H7 (cell line): ENCODE results near the gene ADAMTS17. TPM values are rescaled to one million over a fixed set of nuclear protein-coding genes. Genes with fewer than 3 reads are reported as not detected.

Source experiments
- DNase-seq: peaks from one replicate; pipeline ENCODE4 v3.0.0; 2012
- H3K27me3 ChIP-seq: 2 replicates; pipeline ENCODE4 v1.6.0; 2011; ENCODE audit warnings: mild to moderate bottlenecking, low read length; ENCODE audit not compliant: control insufficient read depth, insufficient read depth
- H3K36me3 ChIP-seq: replicated peaks from 2 replicates; pipeline ENCODE4 v1.5.1; 2011; ENCODE audit warnings: low read length; ENCODE audit not compliant: control insufficient read depth, insufficient read depth
- H3K4me3 ChIP-seq: 2 replicates; pipeline ENCODE4 v1.5.1; 2011; ENCODE audit warnings: low read depth, mild to moderate bottlenecking, control low read depth, low read length, moderate library complexity; ENCODE audit not compliant: insufficient read depth
- total RNA-seq: library from RNA; depleted of rRNA; stranded (reverse); fragments of >200 nt; shearing (Covaris generic); gene quantifications from 2 replicates; pipeline ENCODE4 v1.2.3, GENCODE V29; 2014

Gene ADAMTS17
- total RNA-seq, 1 experiment from 2014 or later: 0.55 TPM

- peaks cover 6% of the 10 kb centered on the region for H3K27me3 ChIP-seq
- DNase-seq: peak; percentile 64
- no peaks in the 10 kb centered on the region for H3K36me3 ChIP-seq
- H3K4me3 ChIP-seq: no peak overlapping the region
Measured at GRCh38 chr15:100334905-100335304, 6.9 kb downstream of the ADAMTS17 start.

GRCh38 chr15:100334456-100334855 lies 7.3 kb downstream of the ADAMTS17 start:
- H3K4me3 ChIP-seq: no peak overlapping the region
- no peaks in the 10 kb centered on the region for H3K36me3 ChIP-seq
- no peak for DNase-seq
- peaks cover 2% of the 10 kb centered on the region; the same call in 1 of the 2 replicates for H3K27me3 ChIP-seq

- Histone ChIP-seq H3K4me3 (no peak overlapping the region), H3K36me3 (no peaks in the 10 kb centered on the region), H3K27me3 (no peaks in the 10 kb centered on the region)
- DNase-seq: no peak
Measured at GRCh38 chr15:100334015-100334414, 7.8 kb downstream of the ADAMTS17 start.

GRCh38 chr15:100333236-100333635 lies 8.5 kb downstream of the ADAMTS17 start:
- Histone ChIP-seq H3K4me3 (no peak overlapping the region), H3K27me3 (no peaks in the 10 kb centered on the region), H3K36me3 (no peaks in the 10 kb centered on the region)
- no peak for DNase-seq

GRCh38 chr15:100332721-100333120 lies 9.1 kb downstream of the ADAMTS17 start:
- no peak for DNase-seq
- Histone ChIP-seq H3K27me3 (no peaks in the 10 kb centered on the region), H3K36me3 (no peaks in the 10 kb centered on the region), H3K4me3 (no peak overlapping the region)

- H3K27me3 ChIP-seq: no peaks in the 10 kb centered on the region
- H3K4me3 ChIP-seq: no peak overlapping the region
- DNase-seq: no peak
- H3K36me3 ChIP-seq: no peaks in the 10 kb centered on the region
Measured at GRCh38 chr15:100332231-100332630, 9.5 kb downstream of the ADAMTS17 start.

GRCh38 chr15:100330629-100331215 lies 11.1 kb downstream of the ADAMTS17 start:
- no peak for DNase-seq
- Histone ChIP-seq H3K27me3 (no peaks in the 10 kb centered on the region), H3K36me3 (no peaks in the 10 kb centered on the region), H3K4me3 (no peak overlapping the region)

GRCh38 chr15:100330221-100330620 lies 11.6 kb downstream of the ADAMTS17 start:
- Histone ChIP-seq H3K4me3 (no peak overlapping the region), H3K27me3 (no peaks in the 10 kb centered on the region), H3K36me3 (no peaks in the 10 kb centered on the region)
- DNase-seq: no peak

- no peak for DNase-seq
- no peak overlapping the region for H3K4me3 ChIP-seq
- H3K36me3 ChIP-seq: no peaks in the 10 kb centered on the region
- no peaks in the 10 kb centered on the region for H3K27me3 ChIP-seq
Measured at GRCh38 chr15:100328796-100329195, 13.0 kb downstream of the ADAMTS17 start.

GRCh38 chr15:100318880-100319279 lies 22.9 kb downstream of the ADAMTS17 start:
- Histone ChIP-seq H3K27me3 (no peaks in the 10 kb centered on the region), H3K4me3 (no peak overlapping the region), H3K36me3 (no peaks in the 10 kb centered on the region)
- DNase-seq: no peak

GRCh38 chr15:100314809-100315400 lies 26.9 kb downstream of the ADAMTS17 start:
- peak; percentile 46 for DNase-seq
- H3K4me3 ChIP-seq: no peak overlapping the region
- no peaks in the 10 kb centered on the region for H3K27me3 ChIP-seq
- no peaks in the 10 kb centered on the region for H3K36me3 ChIP-seq

GRCh38 chr15:100311833-100312476 lies 29.8 kb downstream of the ADAMTS17 start:
- Histone ChIP-seq H3K36me3 (no peaks in the 10 kb centered on the region), H3K27me3 (no peaks in the 10 kb centered on the region), H3K4me3 (no peak overlapping the region)
- no peak for DNase-seq

- peak; percentile 43 for DNase-seq
- H3K36me3 ChIP-seq: no peaks in the 10 kb centered on the region
- H3K4me3 ChIP-seq: no peak overlapping the region
- no peaks in the 10 kb centered on the region for H3K27me3 ChIP-seq
Measured at GRCh38 chr15:100311154-100311625, 30.6 kb downstream of the ADAMTS17 start.

GRCh38 chr15:100310513-100311153 lies 31.1 kb downstream of the ADAMTS17 start:
- peak; percentile 38 for DNase-seq
- no peaks in the 10 kb centered on the region for H3K36me3 ChIP-seq
- H3K27me3 ChIP-seq: no peaks in the 10 kb centered on the region
- no peak overlapping the region for H3K4me3 ChIP-seq

GRCh38 chr15:100310041-100310405 lies 31.8 kb downstream of the ADAMTS17 start:
- no peaks in the 10 kb centered on the region for H3K36me3 ChIP-seq

More at GRCh38 chr15:100310041-100310405, 31.8 kb downstream of the ADAMTS17 start:
- no peak overlapping the region for H3K4me3 ChIP-seq
- H3K27me3 ChIP-seq: no peaks in the 10 kb centered on the region
- peak; percentile 31 for DNase-seq
